GM12878 (cell line): ENCODE data around the gene TEX51. TPM values are rescaled to one million over a fixed set of nuclear protein-coding genes. Genes with fewer than 3 reads are reported as not detected.

Experiments
- ATAC-seq: fragments of 200-7000 bp; cut with Tn5 transposase; 3 replicates; pipeline ENCODE4 v1.9.1; 2020; ENCODE audit warnings: mild to moderate bottlenecking, moderate library complexity
- BruUV-seq: library from RNA; stranded (reverse); fragments of 400-500 nt; replicated peaks from 2 replicates; lab custom pipeline; 2021; lab: Mats Ljungman, UMichigan
- CTCF ChIA-PET: fragments of 300-600 bp; sonication (Branson Sonifier 250); formaldehyde crosslinking; extraction: SDS; loops from one replicate; lab custom pipeline; 2021; ENCODE audit warnings: inconsistent platforms; lab: Yijun Ruan, JAX
- POLR2A ChIA-PET: fragments of 350-600 bp; formaldehyde crosslinking; extraction: SDS; loops from one replicate; lab custom pipeline; 2021; ENCODE audit warnings: inconsistent platforms; lab: Charles Lee
- RAD21 ChIA-PET: fragments of 300-600 bp; sonication (Branson Sonifier 250); formaldehyde crosslinking; loops from one replicate; lab custom pipeline; 2023; ENCODE audit warnings: antibody characterized with exemption; ENCODE audit not compliant: unreplicated experiment; lab: Charles Lee
- SMC1A ChIA-PET: fragments of 300-600 bp; sonication (Branson Sonifier 250); formaldehyde crosslinking; loops from one replicate; lab custom pipeline; 2023; ENCODE audit not compliant: unreplicated experiment, uncharacterized antibody; lab: Charles Lee
- DNase-seq: peaks from one replicate; pipeline ENCODE4 v3.0.0-alpha.2; 2011; ENCODE audit warnings: low read depth, low spot score
- FAIRE-seq: peaks from 3 replicates; lab custom pipeline; 2011; peaks lifted over from hg19 to GRCh38; lab: Jason Lieb, UNC
- H2AFZ ChIP-seq: 2 replicates; pipeline ENCODE4 v1.6.0; 2011; ENCODE audit warnings: low read depth, low read length, control low read depth; ENCODE audit not compliant: control insufficient read depth
- H3K27ac ChIP-seq: 2 replicates; pipeline ENCODE4 v1.5.1; 2011; ENCODE audit warnings: control low read depth; ENCODE audit not compliant: control insufficient read depth, insufficient read depth
- H3K27me3 ChIP-seq, 2 experiments: replicated peaks in 1 of 2; 2 replicates each; pipeline versions ENCODE4 v1.6.0 to v1.6.1; 2011; ENCODE audit warnings: low read length in 1 of 2; ENCODE audit not compliant: control insufficient read depth in 2 of 2, insufficient read depth in 2 of 2
- H3K36me3 ChIP-seq, 2 experiments: 2 replicates each; pipeline ENCODE4 v1.5.1; 2011; ENCODE audit warnings: low read length in 1 of 2; ENCODE audit not compliant: control insufficient read depth in 2 of 2, insufficient read depth in 2 of 2
- H3K4me1 ChIP-seq: 2 replicates; pipeline ENCODE4 v1.6.1; 2011; ENCODE audit warnings: mild to moderate bottlenecking, low read length, moderate library complexity, mixed read lengths; ENCODE audit not compliant: control insufficient read depth, insufficient read depth
- H3K4me2 ChIP-seq: 2 replicates; pipeline ENCODE4 v1.6.0; 2011; ENCODE audit warnings: control low read depth; ENCODE audit not compliant: control insufficient read depth, insufficient read depth
- H3K4me3 ChIP-seq: fragments of 200-600 bp; sonication (generic); 2 replicates; pipeline ENCODE4 v1.5.1; 2016
- H3K79me2 ChIP-seq: 2 replicates; pipeline ENCODE4 v1.6.0; 2011; ENCODE audit warnings: low read length; ENCODE audit not compliant: control insufficient read depth, insufficient read depth
- H3K9ac ChIP-seq: 2 replicates; pipeline ENCODE4 v1.8.0; 2011; ENCODE audit warnings: low read length, control low read depth, mixed read lengths; ENCODE audit not compliant: control insufficient read depth, insufficient read depth
- H3K9me3 ChIP-seq: replicated peaks from 3 replicates; pipeline ENCODE4 v1.5.1; 2011; ENCODE audit warnings: mild to moderate bottlenecking, low read length; ENCODE audit not compliant: control insufficient read depth, insufficient read depth
- H4K20me1 ChIP-seq: 2 replicates; pipeline ENCODE4 v1.6.0; 2011; ENCODE audit not compliant: control insufficient read depth, insufficient read depth
- CHD2 ChIP-seq: IDR thresholded peaks from 2 replicates; pipeline ENCODE4 v1.6.1; 2011; ENCODE audit warnings: low read depth, low read length, improper control_type of control experiment, borderline replicate concordance
- TCF7 ChIP-seq: IDR thresholded peaks from 2 replicates; pipeline ENCODE4 v1.6.1; 2014; ENCODE audit warnings: antibody characterized with exemption, borderline replicate concordance
- WGBS: methylation state at CpG from one replicate; pipeline ENCODE4 v1.1.6; 2016; ENCODE audit warnings: low lambda C conversion rate; ENCODE audit not compliant: insufficient replicate concordance, insufficient coverage; ENCODE audit errors: missing lambda C conversion rate; 5-methylcytosine and 5-hydroxymethylcytosine counted together
- in situ Hi-C: fragments of 300-500 bp; cut with MboI; formaldehyde crosslinking; loops from 9 replicates; pipeline ENCODE4 v1.14.3; 2018; ENCODE audit warnings: mixed read lengths
- intact Hi-C: fragments of 100-400 bp; cut with micrococcal nuclease; formaldehyde crosslinking; loops from one replicate; pipeline ENCODE4 v1.14.2; 2022; ENCODE audit not compliant: unreplicated experiment
- polyA plus RNA-seq, 11 experiments: library from polyadenylated mRNA; depleted of rRNA in 4 of 11; unstranded in 6 of 11; stranded (reverse) in 5 of 11; fragments of >200 nt; fragmentation: Nextera tagmentation in 4 of 11; fragmentation: Illumina TruSeq in 1 of 11; extraction: Ambion mirVana in 4 of 11; extraction: Trizol in 1 of 11; gene quantifications; 1 replicate in 1 of 11; 2 replicates in 10 of 11; pipeline versions ENCODE4 v1.2.1 to v1.2.3, GENCODE V29; 2011 to 2016; ENCODE audit warnings: inconsistent platforms in 2 of 11, missing spikeins in 2 of 11, low read depth in 1 of 11
- total RNA-seq, 4 experiments: library from RNA; depleted of rRNA in 3 of 4; stranded (reverse); fragments of >200 nt in 3 of 4; fragmentation: Illumina TruSeq in 1 of 4; extraction: Trizol in 1 of 4; gene quantifications; 2 replicates each; pipeline versions ENCODE4 v1.2.1 to v1.2.3, GENCODE V29; 2013 to 2021

TEX51 gene
- total and polyA plus RNA-seq, 10 of the 15 experiments (the other 5 are each of a cell fraction or from before 2014, with no cell fraction given): not detected

DNA sequence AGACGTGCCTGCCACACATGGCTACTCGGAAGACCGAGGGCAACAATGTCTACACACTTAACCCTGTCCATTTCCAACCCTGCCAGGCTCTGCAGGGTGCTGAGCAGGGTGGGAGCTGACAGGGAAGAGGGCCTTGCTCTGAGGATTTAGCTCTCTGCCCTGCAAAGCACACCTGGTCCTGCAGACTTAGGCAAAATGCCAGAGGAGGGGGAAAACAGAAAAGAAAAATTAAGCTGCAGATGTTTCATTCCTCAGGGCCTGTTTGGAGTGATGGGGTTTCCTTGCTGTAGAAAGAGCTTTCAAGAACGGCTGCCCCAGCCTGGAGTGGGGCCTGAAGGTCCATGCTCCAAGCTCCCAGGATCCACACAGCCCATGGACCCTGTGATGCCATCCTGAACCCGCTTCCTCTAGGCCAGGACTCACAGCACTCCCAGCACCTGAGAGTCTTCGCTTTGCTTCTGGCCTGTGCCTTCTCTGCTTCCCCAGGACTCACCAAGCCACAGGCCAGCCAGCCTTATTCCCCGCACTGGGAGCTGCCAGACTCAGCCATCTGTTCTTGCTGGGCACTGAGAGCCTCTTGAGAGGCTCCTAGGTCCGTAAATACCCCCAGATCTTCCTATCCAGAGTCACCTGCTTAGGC is 9.1 kb upstream of the TEX51 start:
- intact Hi-C loops (loop anchor here (10.0 kb wide), 1 partner anchor 165 kb away; no protein-coding TSS in a partner anchor), in situ Hi-C loops (no loop called here)
- CTCF ChIA-PET: no interaction called here
- Histone ChIP-seq H3K9me3 (no peaks in the 10 kb centered on the region), H3K79me2 (no peaks in the 10 kb centered on the region), H3K9ac (no peak overlapping the region), H3K4me2 (no peak overlapping the region), H3K4me3 (no peak overlapping the region), H3K4me1 (no peaks in the 10 kb centered on the region), H3K27ac (no peak overlapping the region), H3K36me3 (no peaks in the 10 kb centered on the region), H4K20me1 (no peaks in the 10 kb centered on the region), H2AFZ (no peak overlapping the region), H3K27me3 (peaks cover 0 to 1% of the 10 kb centered on the region in 2 experiments; a peak in 2 of 4 replicates)
- BruUV-seq: no TSS peak
- POLR2A ChIA-PET: no interaction called here
- RAD21 ChIA-PET: no interaction called here
- no peak for DNase-seq
- SMC1A ChIA-PET: no interaction called here
- no peak for TF ChIP-seq CHD2
- no peak for ATAC-seq
- 9% methylated on average over 8 of the region's 8 CpGs for WGBS
- FAIRE-seq: no peak

GRCh38 chr2:126890136-126890510 is 8.6 kb upstream of the TEX51 start:
- Histone ChIP-seq H3K9me3 (no peaks in the 10 kb centered on the region), H3K4me2 (no peak overlapping the region), H3K4me3 (no peak overlapping the region), H3K4me1 (no peaks in the 10 kb centered on the region), H3K36me3 (no peaks in the 10 kb centered on the region), H3K27me3 (peaks cover 0 to 1% of the 10 kb centered on the region in 2 experiments; a peak in 2 of 4 replicates), H3K79me2 (no peaks in the 10 kb centered on the region), H3K27ac (no peak overlapping the region), H3K9ac (no peak overlapping the region), H2AFZ (no peak overlapping the region), H4K20me1 (no peaks in the 10 kb centered on the region)
- in situ Hi-C loops: no loop called here
- ChIA-PET RAD21 (no interaction called here), CTCF (no interaction called here), POLR2A (no interaction called here), SMC1A (no interaction called here)
- intact Hi-C loops: no loop called here
- no peak for DNase-seq
- WGBS: 27% methylated on average over 5 of the region's 5 CpGs
- TF ChIP-seq TCF7: no peak
- no peak for FAIRE-seq
- no peak for ATAC-seq
- no TSS peak for BruUV-seq
